ENCODE data around the gene BRINP2.

Gene BRINP2

GRCh38 chr1:177135250-177135649 is 35.5 kb upstream of the BRINP2 start:
- DNase-seq (ENCODE audit: low read depth, low spot score): no peak
- Histone ChIP-seq H3K27ac (ENCODE audit: low read length) (no peak overlapping the region), H3K4me1 (ENCODE audit: control insufficient read depth, insufficient read depth, low read length) (no peaks in the 10 kb centered on the region), H3K27me3 (ENCODE audit: control insufficient read depth, insufficient read depth, low read length) (no peaks in the 10 kb centered on the region), H3K36me3 (ENCODE audit: control insufficient read depth, insufficient read depth, low read length) (no peaks in the 10 kb centered on the region), H3K4me3 (ENCODE audit: low read length) (no peak overlapping the region), H3K9me3 (ENCODE audit: control insufficient read depth, insufficient read depth, low read length) (no peaks in the 10 kb centered on the region)
- WGBS (ENCODE audit: insufficient coverage, insufficient read length): no CpG with 5 or more reads among the region's 4 CpGs

- H3K4me1 ChIP-seq (ENCODE audit: control insufficient read depth, insufficient read depth, low read length): peaks cover under 1% of the 10 kb centered on the region; the same call in 1 of the 2 replicates
- WGBS (ENCODE audit: insufficient coverage, insufficient read length): no CpG with 5 or more reads among the region's 1 CpG
- H3K4me3 ChIP-seq (ENCODE audit: low read length): no peak overlapping the region
- no peaks in the 10 kb centered on the region for H3K36me3 ChIP-seq (ENCODE audit: control insufficient read depth, insufficient read depth, low read length)
- DNase-seq (ENCODE audit: low read depth, low spot score): no peak
- no peaks in the 10 kb centered on the region for H3K27me3 ChIP-seq (ENCODE audit: control insufficient read depth, insufficient read depth, low read length)
- no peak overlapping the region for H3K27ac ChIP-seq (ENCODE audit: low read length)
- H3K9me3 ChIP-seq (ENCODE audit: control insufficient read depth, insufficient read depth, low read length): no peaks in the 10 kb centered on the region
These were observed 32.9 kb upstream of the BRINP2 start for GRCh38 chr1:177137814-177138213.

DNA sequence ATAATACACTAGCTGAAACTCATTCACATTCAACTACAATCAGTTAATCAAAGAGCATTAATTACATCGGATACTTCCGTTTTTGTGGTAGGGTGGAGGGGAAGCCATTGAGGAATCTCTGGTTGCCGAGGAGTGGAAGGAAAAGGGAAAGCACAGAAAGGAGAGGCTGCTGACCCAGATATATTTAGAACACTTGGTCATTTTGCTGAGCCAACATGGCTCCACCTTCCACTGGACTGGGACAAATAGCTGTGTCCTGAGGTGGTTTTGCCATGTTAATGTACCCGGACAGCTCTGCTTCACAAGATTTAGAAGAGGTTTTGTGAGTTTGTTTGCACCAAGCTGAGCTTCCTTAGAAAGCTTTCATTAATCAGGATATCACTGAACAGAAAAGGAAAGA is 32.4 kb upstream of the BRINP2 start:
- Histone ChIP-seq H3K27ac (ENCODE audit: low read length) (no peak overlapping the region), H3K4me1 (ENCODE audit: control insufficient read depth, insufficient read depth, low read length) (peaks cover 4% of the 10 kb centered on the region), H3K9me3 (ENCODE audit: control insufficient read depth, insufficient read depth, low read length) (no peaks in the 10 kb centered on the region), H3K36me3 (ENCODE audit: control insufficient read depth, insufficient read depth, low read length) (no peaks in the 10 kb centered on the region), H3K27me3 (ENCODE audit: control insufficient read depth, insufficient read depth, low read length) (no peaks in the 10 kb centered on the region), H3K4me3 (ENCODE audit: low read length) (no peak overlapping the region)
- DNase-seq (ENCODE audit: low read depth, low spot score): no peak
- no CpG with 5 or more reads among the region's 4 CpGs for WGBS (ENCODE audit: insufficient coverage, insufficient read length)

DNA sequence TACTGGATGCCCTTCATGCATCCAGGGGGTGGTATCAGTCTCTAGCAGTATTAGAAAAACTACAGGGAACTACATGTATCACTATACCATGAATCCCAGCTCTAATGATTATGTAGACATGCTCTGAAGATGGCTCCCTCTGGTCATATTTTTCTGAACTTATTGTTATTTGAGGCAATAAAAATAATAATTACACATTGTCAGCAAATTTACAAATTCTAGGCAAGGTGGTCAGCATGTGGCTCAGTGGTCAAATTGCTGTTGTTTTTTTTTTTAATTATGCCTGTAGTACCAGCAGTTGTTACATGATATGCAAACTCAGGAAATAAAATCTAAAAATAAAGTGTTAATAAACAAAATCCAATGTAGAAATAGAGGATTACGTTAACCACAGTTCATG is 28.7 kb upstream of the BRINP2 start:
- Histone ChIP-seq H3K4me1 (ENCODE audit: control insufficient read depth, insufficient read depth, low read length) (peaks cover 4% of the 10 kb centered on the region), H3K27me3 (ENCODE audit: control insufficient read depth, insufficient read depth, low read length) (no peaks in the 10 kb centered on the region), H3K4me3 (ENCODE audit: low read length) (no peak overlapping the region), H3K36me3 (ENCODE audit: control insufficient read depth, insufficient read depth, low read length) (no peaks in the 10 kb centered on the region), H3K9me3 (ENCODE audit: control insufficient read depth, insufficient read depth, low read length) (no peaks in the 10 kb centered on the region), H3K27ac (ENCODE audit: low read length) (no peak overlapping the region)
- DNase-seq (ENCODE audit: low read depth, low spot score): no peak
- no CpG with 5 or more reads among the region's 1 CpG for WGBS (ENCODE audit: insufficient coverage, insufficient read length)

DNA sequence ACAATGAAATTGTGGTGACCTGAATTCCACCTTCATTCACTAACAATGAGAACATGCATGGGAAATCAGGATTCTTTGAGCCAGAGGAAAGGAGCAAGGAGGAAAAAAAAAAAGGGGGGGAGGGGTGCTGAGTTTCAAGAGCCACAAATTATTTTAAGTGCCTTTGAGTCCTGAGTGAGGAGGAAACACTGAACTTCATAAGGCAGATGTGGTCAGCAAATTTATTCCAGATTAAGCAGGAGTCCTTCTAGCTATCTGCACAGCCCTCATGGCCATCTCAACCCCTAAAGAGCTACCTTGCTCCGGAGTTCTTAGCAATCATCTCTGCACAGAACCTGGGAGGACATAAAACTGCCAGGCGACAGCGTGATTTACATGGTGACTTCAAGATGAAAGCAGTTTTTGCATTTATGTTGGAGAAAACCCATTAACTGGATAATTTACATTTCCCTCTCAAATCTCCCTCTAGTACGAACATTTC is 27.9 kb upstream of the BRINP2 start:
- no peak for DNase-seq (ENCODE audit: low read depth, low spot score)
- Histone ChIP-seq H3K36me3 (ENCODE audit: control insufficient read depth, insufficient read depth, low read length) (no peaks in the 10 kb centered on the region), H3K27me3 (ENCODE audit: control insufficient read depth, insufficient read depth, low read length) (no peaks in the 10 kb centered on the region), H3K4me3 (ENCODE audit: low read length) (no peak overlapping the region), H3K9me3 (ENCODE audit: control insufficient read depth, insufficient read depth, low read length) (no peaks in the 10 kb centered on the region), H3K4me1 (ENCODE audit: control insufficient read depth, insufficient read depth, low read length) (peaks cover 4% of the 10 kb centered on the region), H3K27ac (ENCODE audit: low read length) (no peak overlapping the region)
- WGBS (ENCODE audit: insufficient coverage, insufficient read length): no CpG with 5 or more reads among the region's 4 CpGs

GRCh38 chr1:177145106-177146070 is 25.4 kb upstream of the BRINP2 start:
- no peak overlapping the region for H3K4me3 ChIP-seq (ENCODE audit: low read length)
- WGBS (ENCODE audit: insufficient coverage, insufficient read length): no CpG with 5 or more reads among the region's 3 CpGs

DNA sequence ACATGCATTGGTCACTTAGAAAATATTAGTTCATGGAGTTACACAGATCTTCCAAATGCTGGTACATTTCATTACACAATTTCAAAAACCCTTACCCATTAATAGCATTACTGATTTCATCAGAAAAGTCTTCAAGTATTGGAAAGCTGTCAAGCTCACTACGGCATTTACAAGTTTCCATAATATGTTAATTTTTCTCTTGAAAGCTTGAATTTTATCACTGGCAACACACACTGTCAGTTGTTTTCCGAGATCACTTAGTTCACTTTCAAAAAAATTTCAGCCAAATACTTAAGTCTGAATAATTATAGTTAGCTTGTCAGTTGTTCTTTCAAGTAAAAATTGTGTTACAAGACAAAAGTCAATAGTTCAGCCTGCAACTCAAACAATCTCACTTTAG is 24.3 kb upstream of the BRINP2 start:
- Histone ChIP-seq H3K36me3 (ENCODE audit: control insufficient read depth, insufficient read depth, low read length) (no peaks in the 10 kb centered on the region), H3K27me3 (ENCODE audit: control insufficient read depth, insufficient read depth, low read length) (no peaks in the 10 kb centered on the region), H3K4me1 (ENCODE audit: control insufficient read depth, insufficient read depth, low read length) (peaks cover 4% of the 10 kb centered on the region), H3K27ac (ENCODE audit: low read length) (no peak overlapping the region), H3K9me3 (ENCODE audit: control insufficient read depth, insufficient read depth, low read length) (no peaks in the 10 kb centered on the region), H3K4me3 (ENCODE audit: low read length) (no peak overlapping the region)
- no CpG with 5 or more reads among the region's 2 CpGs for WGBS (ENCODE audit: insufficient coverage, insufficient read length)
- no peak for DNase-seq (ENCODE audit: low read depth, low spot score)

More at GRCh38 chr1:177145106-177146070, 25.4 kb upstream of the BRINP2 start:
- Histone ChIP-seq H3K4me1 (ENCODE audit: control insufficient read depth, insufficient read depth, low read length) (peaks cover 4% of the 10 kb centered on the region), H3K36me3 (ENCODE audit: control insufficient read depth, insufficient read depth, low read length) (no peaks in the 10 kb centered on the region), H3K27ac (ENCODE audit: low read length) (no peak overlapping the region), H3K27me3 (ENCODE audit: control insufficient read depth, insufficient read depth, low read length) (no peaks in the 10 kb centered on the region), H3K9me3 (ENCODE audit: control insufficient read depth, insufficient read depth, low read length) (no peaks in the 10 kb centered on the region)
- no peak for DNase-seq (ENCODE audit: low read depth, low spot score)

DNA sequence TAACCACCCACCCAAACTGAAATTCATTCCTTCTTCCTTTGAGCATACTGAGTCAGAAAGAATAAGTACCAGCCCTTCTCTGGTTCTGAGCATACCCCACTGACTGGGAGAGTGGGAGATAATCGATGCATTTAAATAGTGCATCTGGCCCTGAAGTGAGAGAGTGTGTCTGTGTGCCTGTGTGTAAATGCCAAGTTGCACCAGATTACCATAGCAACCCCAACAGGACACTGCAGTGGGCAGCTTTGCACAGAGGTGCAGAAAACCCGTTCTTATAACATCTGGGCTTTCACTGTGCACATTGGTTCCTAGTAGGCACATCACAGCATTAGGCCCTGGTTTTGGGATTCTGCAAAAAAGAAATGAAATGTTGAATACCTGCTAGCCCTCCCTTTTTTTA is 8.5 kb upstream of the BRINP2 start:
- no CpG with 5 or more reads among the region's 2 CpGs for WGBS (ENCODE audit: insufficient coverage, insufficient read length)
- DNase-seq (ENCODE audit: low read depth, low spot score): no peak
- Histone ChIP-seq H3K9me3 (ENCODE audit: control insufficient read depth, insufficient read depth, low read length) (no peaks in the 10 kb centered on the region), H3K4me1 (ENCODE audit: control insufficient read depth, insufficient read depth, low read length) (no peaks in the 10 kb centered on the region), H3K4me3 (ENCODE audit: low read length) (no peak overlapping the region), H3K27me3 (ENCODE audit: control insufficient read depth, insufficient read depth, low read length) (peaks cover 14% of the 10 kb centered on the region; the same call in 1 of the 2 replicates), H3K27ac (ENCODE audit: low read length) (no peak overlapping the region), H3K36me3 (ENCODE audit: control insufficient read depth, insufficient read depth, low read length) (no peaks in the 10 kb centered on the region)

DNA sequence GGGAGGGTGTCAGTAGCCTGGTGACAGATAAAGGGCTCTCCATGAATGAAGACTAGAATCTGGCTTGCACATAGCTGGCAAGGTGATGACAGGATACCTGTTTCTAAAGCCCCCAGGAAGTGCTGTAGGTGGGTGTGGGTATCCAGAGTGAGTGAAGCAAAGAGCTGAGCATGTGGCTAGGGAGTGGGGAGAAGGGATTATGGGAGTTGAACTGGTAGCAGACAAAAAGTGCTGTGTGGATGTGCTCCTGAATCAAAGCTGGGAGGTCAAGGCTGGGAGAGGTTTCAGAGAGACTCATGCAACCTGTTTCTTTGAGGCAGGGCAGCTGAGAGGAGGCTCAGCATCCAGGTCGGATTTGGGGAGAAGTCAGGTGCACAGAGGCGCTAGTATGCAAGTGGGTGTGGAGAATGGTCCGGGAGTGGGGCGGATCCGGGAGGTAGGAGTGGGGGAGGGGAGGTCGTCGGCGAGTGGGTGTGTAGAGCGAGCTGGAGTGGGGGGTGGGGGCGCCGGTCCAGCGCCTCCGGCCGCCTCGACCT is 6.8 kb upstream of the BRINP2 start:
- Histone ChIP-seq H3K27me3 (ENCODE audit: control insufficient read depth, insufficient read depth, low read length) (peaks cover 14% of the 10 kb centered on the region; the same call in 1 of the 2 replicates), H3K4me3 (ENCODE audit: low read length) (peak overlapping the region; percentile 88; the same call in 1 of the 2 replicates)
- no peak for DNase-seq (ENCODE audit: low read depth, low spot score)

GRCh38 chr1:177164380-177165068 is 6.2 kb upstream of the BRINP2 start, which contains the start of gene ASTN1:
Gene ASTN1, minus strand, starts transcription at chr1:177164712. Its CDS starts 36 bp downstream, at chr1:177164676.
- H3K9me3 ChIP-seq (ENCODE audit: control insufficient read depth, insufficient read depth, low read length): no peaks in the 10 kb centered on the region
- H3K4me1 ChIP-seq (ENCODE audit: control insufficient read depth, insufficient read depth, low read length): no peaks in the 10 kb centered on the region
- H3K4me3 ChIP-seq (ENCODE audit: low read length): peak within 1 kb of the TSS; percentile 88
- no peak for DNase-seq (ENCODE audit: low read depth, low spot score)
- H3K27me3 ChIP-seq (ENCODE audit: control insufficient read depth, insufficient read depth, low read length): peaks cover 14% of the 10 kb centered on the region; the same call in 1 of the 2 replicates
- no peaks in the 10 kb centered on the region for H3K36me3 ChIP-seq (ENCODE audit: control insufficient read depth, insufficient read depth, low read length)
- no peak within 1 kb of the TSS for H3K27ac ChIP-seq (ENCODE audit: low read length)
- no CpG with 5 or more reads among the region's 49 CpGs for WGBS (ENCODE audit: insufficient coverage, insufficient read length)

More for the DNA sequence above, 6.8 kb upstream of the BRINP2 start:
- no CpG with 5 or more reads among the region's 15 CpGs for WGBS (ENCODE audit: insufficient coverage, insufficient read length)
- H3K27ac ChIP-seq (ENCODE audit: low read length): no peak overlapping the region
- no peaks in the 10 kb centered on the region for H3K4me1 ChIP-seq (ENCODE audit: control insufficient read depth, insufficient read depth, low read length)
- no peaks in the 10 kb centered on the region for H3K9me3 ChIP-seq (ENCODE audit: control insufficient read depth, insufficient read depth, low read length)
- no peaks in the 10 kb centered on the region for H3K36me3 ChIP-seq (ENCODE audit: control insufficient read depth, insufficient read depth, low read length)

Measured in iPS DF 6.9 (cell line).